ENCODE results near the gene MYO10. TPM values are rescaled to one million over a fixed set of nuclear protein-coding genes. Genes with fewer than 3 reads are reported as not detected.
A peak's percentile ranks its signal among the peaks of the same experiment; 100 is the strongest.

The MYO10 gene
- total and polyA plus RNA-seq, 2 experiments from 2014 or later, result 119 to 276 TPM

DNA sequence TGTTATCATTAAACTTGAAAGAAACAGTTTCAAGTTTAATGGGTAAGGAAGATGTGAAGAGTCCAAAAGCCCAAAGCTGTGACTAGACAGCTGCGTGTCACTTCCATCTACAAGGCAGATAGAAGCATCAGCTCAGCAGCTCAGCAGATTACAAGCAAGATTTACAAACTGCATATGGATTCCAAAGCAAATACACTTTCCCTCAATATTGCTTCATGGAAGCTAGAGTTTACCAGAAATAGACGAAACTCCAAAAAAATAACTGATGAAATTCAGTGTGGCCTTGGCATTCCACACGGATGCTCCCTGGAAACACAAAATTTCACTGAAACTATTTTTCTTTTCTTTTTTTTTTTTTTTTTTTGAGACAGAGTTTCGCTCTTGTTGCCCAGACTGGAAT is 17.9 kb downstream of the MYO10 start:
- Histone ChIP-seq H2AFZ (no peak overlapping the region), H3K4me2 (no peak overlapping the region), H3K27ac (ENCODE audit: low read depth) (no peak overlapping the region), H3K79me2 (replicated peaks; ENCODE audit: insufficient read depth) (peaks cover 95% of the 10 kb centered on the region), H3K27me3 (ENCODE audit: insufficient read depth) (no peaks in the 10 kb centered on the region), H3K36me3 (ENCODE audit: insufficient read depth) (no peaks in the 10 kb centered on the region), H4K20me1 (replicated peaks; ENCODE audit: insufficient read depth) (peaks cover 13% of the 10 kb centered on the region), H3F3A (replicated peaks; ENCODE audit: low read depth) (no peaks in the 10 kb centered on the region), H3K4me3 (no peak overlapping the region), H3K4me1 (ENCODE audit: insufficient read depth) (no peaks in the 10 kb centered on the region), H3K9me2 (ENCODE audit: insufficient read depth) (no peaks in the 10 kb centered on the region)
- Mint-ChIP-seq H3K36me3 (ENCODE audit: low read depth) (peaks cover 8% of the 10 kb centered on the region; the same call in 1 of the 3 replicates), H3K4me1 (peaks cover 20% of the 10 kb centered on the region), H3K4me3 (no peak overlapping the region), H3K9me3 (no peaks in the 10 kb centered on the region), H3K27ac (no peak overlapping the region), H3K27me3 (ENCODE audit: insufficient read depth, low read depth, poor library complexity) (peaks cover 4% of the 10 kb centered on the region)
- no peak for DNase-seq (ENCODE audit: low spot score)
- no peak for ATAC-seq
- TF ChIP-seq ETS1 (IDR thresholded peaks at IDR 0.05) (no peak), NANOG (IDR thresholded peaks at IDR 0.05; ENCODE audit: borderline replicate concordance) (no peak)

DNA sequence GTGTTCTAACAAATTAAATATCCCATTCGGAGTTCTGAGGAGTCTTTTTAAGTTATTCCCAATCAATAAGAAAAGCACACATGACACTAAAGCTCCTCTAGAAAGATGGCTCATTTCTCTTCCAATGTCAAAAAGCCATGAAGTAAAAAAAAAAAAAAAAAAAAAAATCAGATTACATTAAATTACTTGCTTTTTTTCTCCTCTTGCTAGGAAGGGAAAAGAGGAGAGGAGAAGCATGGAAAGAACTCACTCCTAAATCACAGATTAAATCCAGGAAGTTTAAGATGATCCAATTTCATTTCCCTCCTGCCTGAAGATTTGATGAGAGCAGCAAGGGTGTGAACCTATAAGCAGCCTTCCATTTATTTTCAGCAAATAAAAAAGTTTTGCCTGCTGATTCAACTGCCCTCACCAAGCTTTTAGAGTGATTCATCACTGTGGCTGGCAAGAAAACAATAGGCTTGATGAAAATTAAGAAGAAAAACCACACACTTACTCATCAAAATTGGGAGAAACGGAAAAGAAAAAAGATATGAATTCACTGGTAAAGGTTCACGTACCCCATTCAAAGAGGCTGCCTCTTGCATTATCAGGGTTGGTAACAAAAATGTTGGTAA is 19.7 kb downstream of the MYO10 start:
- Histone ChIP-seq H3K4me2 (no peak overlapping the region), H2AFZ (no peak overlapping the region), H3K4me1 (ENCODE audit: insufficient read depth) (no peaks in the 10 kb centered on the region), H3F3A (replicated peaks; ENCODE audit: low read depth) (no peaks in the 10 kb centered on the region), H4K20me1 (replicated peaks; ENCODE audit: insufficient read depth) (peaks cover 14% of the 10 kb centered on the region), H3K4me3 (no peak overlapping the region), H3K36me3 (ENCODE audit: insufficient read depth) (no peaks in the 10 kb centered on the region), H3K27ac (ENCODE audit: low read depth) (no peak overlapping the region), H3K27me3 (ENCODE audit: insufficient read depth) (no peaks in the 10 kb centered on the region), H3K79me2 (replicated peaks; ENCODE audit: insufficient read depth) (peaks cover 97% of the 10 kb centered on the region), H3K9me2 (ENCODE audit: insufficient read depth) (no peaks in the 10 kb centered on the region)
- DNase-seq (ENCODE audit: low spot score) (no peak), ATAC-seq (no peak)
- H3K4me3 Mint-ChIP-seq, result no peak overlapping the region
- peaks cover 6% of the 10 kb centered on the region for H3K27me3 Mint-ChIP-seq (ENCODE audit: insufficient read depth, low read depth, poor library complexity)
- peak overlapping the region; percentile 38 for H3K27ac Mint-ChIP-seq
- peaks cover 3% of the 10 kb centered on the region; the same call in 1 of the 3 replicates for H3K36me3 Mint-ChIP-seq (ENCODE audit: low read depth)
- no peaks in the 10 kb centered on the region for H3K9me3 Mint-ChIP-seq
- H3K4me1 Mint-ChIP-seq, result peaks cover 22% of the 10 kb centered on the region
- TF ChIP-seq NANOG (IDR thresholded peaks at IDR 0.05; ENCODE audit: borderline replicate concordance), result no peak
- no peak for TF ChIP-seq ZNF331 (CRISPR knock-in tag; IDR thresholded peaks at IDR 0.05; ENCODE audit: low read depth)
- TF ChIP-seq CREB1 (CRISPR knock-in tag; IDR thresholded peaks at IDR 0.05; ENCODE audit: low read depth), result no peak
- no peak for TF ChIP-seq POLR2AphosphoS5 (IDR thresholded peaks at IDR 0.05; ENCODE audit: low read depth)
- TF ChIP-seq JUNB (IDR thresholded peaks at IDR 0.05; ENCODE audit: unreplicated experiment), result no peak
- no peak for TF ChIP-seq ZNF114 (CRISPR knock-in tag; IDR thresholded peaks at IDR 0.05)
- no peak for TF ChIP-seq EZH2 (IDR thresholded peaks at IDR 0.05; ENCODE audit: low read depth, unreplicated experiment)
- no peak for TF ChIP-seq REST (IDR thresholded peaks at IDR 0.05; ENCODE audit: unreplicated experiment)
- TF ChIP-seq EZH2phosphoT487 (IDR thresholded peaks at IDR 0.05; ENCODE audit: unreplicated experiment), result no peak
- no peak for TF ChIP-seq ETS1 (IDR thresholded peaks at IDR 0.05)
- TF ChIP-seq, protein P1, sequence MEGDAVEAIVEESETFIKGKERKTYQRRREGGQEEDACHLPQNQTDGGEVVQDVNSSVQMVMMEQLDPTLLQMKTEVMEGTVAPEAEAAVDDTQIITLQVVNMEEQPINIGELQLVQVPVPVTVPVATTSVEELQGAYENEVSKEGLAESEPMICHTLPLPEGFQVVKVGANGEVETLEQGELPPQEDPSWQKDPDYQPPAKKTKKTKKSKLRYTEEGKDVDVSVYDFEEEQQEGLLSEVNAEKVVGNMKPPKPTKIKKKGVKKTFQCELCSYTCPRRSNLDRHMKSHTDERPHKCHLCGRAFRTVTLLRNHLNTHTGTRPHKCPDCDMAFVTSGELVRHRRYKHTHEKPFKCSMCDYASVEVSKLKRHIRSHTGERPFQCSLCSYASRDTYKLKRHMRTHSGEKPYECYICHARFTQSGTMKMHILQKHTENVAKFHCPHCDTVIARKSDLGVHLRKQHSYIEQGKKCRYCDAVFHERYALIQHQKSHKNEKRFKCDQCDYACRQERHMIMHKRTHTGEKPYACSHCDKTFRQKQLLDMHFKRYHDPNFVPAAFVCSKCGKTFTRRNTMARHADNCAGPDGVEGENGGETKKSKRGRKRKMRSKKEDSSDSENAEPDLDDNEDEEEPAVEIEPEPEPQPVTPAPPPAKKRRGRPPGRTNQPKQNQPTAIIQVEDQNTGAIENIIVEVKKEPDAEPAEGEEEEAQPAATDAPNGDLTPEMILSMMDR (conservative IDR thresholded peaks at IDR 0.05; ENCODE audit: low read depth in 2 of 2), result no peak

All from GM23338 (cell line).